GM23338 (cell line): ENCODE measurements around the gene FZD7. TPM values are rescaled to one million over a fixed set of nuclear protein-coding genes. Genes with fewer than 3 reads are reported as not detected.
A peak's percentile ranks its signal among the peaks of the same experiment; 100 is the strongest.

Source experiments
- ATAC-seq: fragments of 200-7000 bp; cut with Tn5 transposase; 3 replicates; pipeline ENCODE4 v1.9.1; 2020
- DNase-seq: peaks from one replicate; pipeline ENCODE4 v3.0.0-alpha.2; 2015; ENCODE audit warnings: low spot score
- H2AFZ ChIP-seq: fragments of 200-600 bp; sonication (generic); 2 replicates; pipeline ENCODE4 v1.8.0; 2016; ENCODE audit warnings: antibody characterized with exemption, mild to moderate bottlenecking, moderate library complexity
- H3F3A ChIP-seq: fragments of 200-600 bp; sonication (generic); replicated peaks from 2 replicates; pipeline ENCODE4 v1.8.0; 2017; ENCODE audit warnings: antibody characterized with exemption, mixed run types, low read depth
- H3K27ac ChIP-seq: fragments of 200-600 bp; sonication (generic); 2 replicates; pipeline ENCODE4 v1.6.1; 2016; ENCODE audit warnings: low read depth
- H3K27me3 ChIP-seq: fragments of 200-600 bp; sonication (generic); 2 replicates; pipeline ENCODE4 v1.8.0; 2016; ENCODE audit warnings: mild to moderate bottlenecking, mixed run types, moderate library complexity; ENCODE audit not compliant: insufficient read depth
- H3K36me3 ChIP-seq: fragments of 200-600 bp; sonication (generic); 2 replicates; pipeline ENCODE4 v1.8.0; 2016; ENCODE audit warnings: mild to moderate bottlenecking; ENCODE audit not compliant: insufficient read depth
- H3K4me1 ChIP-seq: fragments of 200-600 bp; sonication (generic); 2 replicates; pipeline ENCODE4 v1.8.0; 2016; ENCODE audit warnings: mild to moderate bottlenecking, moderate library complexity; ENCODE audit not compliant: insufficient read depth
- H3K4me2 ChIP-seq: fragments of 200-600 bp; sonication (generic); 2 replicates; pipeline ENCODE4 v1.7.1; 2017; ENCODE audit warnings: mixed run types
- H3K4me3 ChIP-seq: fragments of 200-600 bp; sonication (generic); 2 replicates; pipeline ENCODE4 v1.6.1; 2016; ENCODE audit warnings: mixed run types
- H3K79me2 ChIP-seq: fragments of 200-600 bp; sonication (generic); replicated peaks from 2 replicates; pipeline ENCODE4 v1.8.0; 2017; ENCODE audit warnings: mild to moderate bottlenecking; ENCODE audit not compliant: insufficient read depth
- H3K9me2 ChIP-seq: fragments of 200-600 bp; sonication (generic); 2 replicates; pipeline ENCODE4 v1.8.0; 2017; ENCODE audit not compliant: insufficient read depth
- H4K20me1 ChIP-seq: fragments of 200-600 bp; sonication (generic); replicated peaks from 2 replicates; pipeline ENCODE4 v1.8.0; 2017; ENCODE audit warnings: mild to moderate bottlenecking; ENCODE audit not compliant: insufficient read depth
- H3K27ac Mint-ChIP-seq: 2 replicates; pipeline ENCODE4 v1.8.0; 2020; ENCODE audit warnings: inconsistent platforms, mild to moderate bottlenecking, moderate library complexity, mixed read lengths
- H3K27me3 Mint-ChIP-seq: 3 replicates; pipeline ENCODE4 v1.8.0; 2022; ENCODE audit warnings: low read depth, mild to moderate bottlenecking, moderate library complexity, mixed read lengths, inconsistent platforms; ENCODE audit not compliant: insufficient read depth, poor library complexity
- H3K36me3 Mint-ChIP-seq: 3 replicates; pipeline ENCODE4 v1.8.0; 2021; ENCODE audit warnings: low read depth, mild to moderate bottlenecking, inconsistent platforms, moderate library complexity, mixed read lengths
- H3K4me1 Mint-ChIP-seq: 3 replicates; pipeline ENCODE4 v1.8.0; 2020; ENCODE audit warnings: mild to moderate bottlenecking, inconsistent platforms, mixed read lengths
- H3K4me3 Mint-ChIP-seq: 3 replicates; pipeline ENCODE4 v1.8.0; 2021; ENCODE audit warnings: moderate library complexity, mild to moderate bottlenecking, inconsistent platforms, mixed read lengths
- H3K9me3 Mint-ChIP-seq: 3 replicates; pipeline ENCODE4 v1.8.0; 2020; ENCODE audit warnings: moderate library complexity, mild to moderate bottlenecking, inconsistent platforms, mixed read lengths
- CREB1 ChIP-seq: fragments of 250-450 bp; sonication (Bioruptor Pico); IDR thresholded peaks from 2 replicates; pipeline ENCODE4 v1.5.0; 2020; ENCODE audit warnings: low read depth, mild to moderate bottlenecking, moderate library complexity
- CTCF ChIP-seq, 2 experiments: fragments of 200-600 bp in 1 of 2; sonication (generic) in 1 of 2; conservative IDR thresholded peaks; 2 replicates each; pipeline versions ENCODE4 v1.5.1 to v1.6.1; 2016 to 2017; ENCODE audit warnings: antibody characterized with exemption in 2 of 2, low read depth in 2 of 2, mild to moderate bottlenecking in 2 of 2, moderate library complexity in 1 of 2
- ETS1 ChIP-seq: IDR thresholded peaks from 2 replicates; pipeline ENCODE4 v1.6.1; 2016; ENCODE audit warnings: antibody characterized with exemption
- EZH2 ChIP-seq: fragments of 200-600 bp; sonication (generic); IDR thresholded peaks from one replicate; pipeline ENCODE4 v1.8.0; 2017; ENCODE audit warnings: antibody characterized with exemption, mild to moderate bottlenecking, low read depth; ENCODE audit not compliant: unreplicated experiment
- EZH2phosphoT487 ChIP-seq: fragments of 200-600 bp; sonication (generic); IDR thresholded peaks from one replicate; pipeline ENCODE4 v1.8.1; 2018; ENCODE audit warnings: antibody characterized with exemption; ENCODE audit not compliant: unreplicated experiment
- JUNB ChIP-seq: IDR thresholded peaks from one replicate; pipeline ENCODE4 v1.6.1; 2016; ENCODE audit warnings: antibody characterized with exemption; ENCODE audit not compliant: unreplicated experiment
- NANOG ChIP-seq: IDR thresholded peaks from 2 replicates; pipeline ENCODE4 v1.6.1; 2016; ENCODE audit warnings: antibody characterized with exemption, borderline replicate concordance
- POLR2AphosphoS5 ChIP-seq: IDR thresholded peaks from 2 replicates; pipeline ENCODE4 v1.6.1; 2016; ENCODE audit warnings: antibody characterized with exemption, low read depth
- REST ChIP-seq: IDR thresholded peaks from one replicate; pipeline ENCODE4 v1.6.1; 2018; ENCODE audit warnings: antibody characterized with exemption; ENCODE audit not compliant: unreplicated experiment
- STAT1 ChIP-seq: IDR thresholded peaks from one replicate; pipeline ENCODE4 v1.6.1; 2016; ENCODE audit warnings: antibody characterized with exemption; ENCODE audit not compliant: unreplicated experiment
- ZNF114 ChIP-seq: fragments of 250-450 bp; sonication (Bioruptor Pico); IDR thresholded peaks from 2 replicates; pipeline ENCODE4 v1.5.0; 2020; ENCODE audit warnings: mild to moderate bottlenecking, moderate library complexity
- ZNF331 ChIP-seq: fragments of 250-450 bp; sonication (Bioruptor Pico); IDR thresholded peaks from 2 replicates; pipeline ENCODE4 v1.5.0; 2020; ENCODE audit warnings: low read depth, mild to moderate bottlenecking, moderate library complexity
- ZNF462 ChIP-seq: fragments of 250-450 bp; sonication (Bioruptor Pico); IDR thresholded peaks from 2 replicates; pipeline ENCODE4 v1.5.0; 2020; ENCODE audit warnings: mild to moderate bottlenecking, moderate library complexity
- polyA plus RNA-seq: library from polyadenylated mRNA; unstranded; fragments of >200 nt; fragmentation: Nextera tagmentation; extraction: Ambion mirVana; gene quantifications from 2 replicates; pipeline ENCODE4 v1.2.1, GENCODE V29; 2016
- total RNA-seq: library from RNA; depleted of rRNA; stranded (reverse); fragments of >200 nt; shearing (Covaris generic); gene quantifications from 2 replicates; pipeline ENCODE4 v1.2.3, GENCODE V29; 2014

Gene FZD7
- total and polyA plus RNA-seq, 2 experiments from 2014 or later = 164 to 435 TPM

- Mint-ChIP-seq H3K9me3 (no peaks in the 10 kb centered on the region), H3K4me1 (peaks cover 24% of the 10 kb centered on the region), H3K27me3 (peaks cover 13% of the 10 kb centered on the region), H3K36me3 (no peaks in the 10 kb centered on the region), H3K27ac (no peak overlapping the region), H3K4me3 (no peak overlapping the region)
- DNase-seq = no peak
- TF ChIP-seq JUNB (no peak), ZNF114 (CRISPR knock-in tag) (no peak), EZH2phosphoT487 (no peak), EZH2 (no peak), ZNF331 (CRISPR knock-in tag) (no peak), ETS1 (no peak), NANOG (no peak), ZNF462 (CRISPR knock-in tag) (no peak), REST (no peak), CTCF (conservative IDR thresholded peaks at IDR 0.05; ENCODE audit: low read depth in 2 of 2) (no peak), POLR2AphosphoS5 (no peak), CREB1 (CRISPR knock-in tag) (no peak), STAT1 (no peak)
- Histone ChIP-seq H3K4me3 (no peak overlapping the region), H3K27ac (no peak overlapping the region), H3K4me2 (no peak overlapping the region), H3K36me3 (no peaks in the 10 kb centered on the region; the same call in 1 of the 2 replicates), H3K27me3 (no peaks in the 10 kb centered on the region), H3K4me1 (peaks cover 13% of the 10 kb centered on the region), H3K9me2 (no peaks in the 10 kb centered on the region), H3K79me2 (no peaks in the 10 kb centered on the region), H2AFZ (peak overlapping the region; percentile 76; the same call in 1 of the 2 replicates), H3F3A (no peaks in the 10 kb centered on the region; the same call in 1 of the 2 replicates), H4K20me1 (no peaks in the 10 kb centered on the region)
- no peak for ATAC-seq
Measured at GRCh38 chr2:201985728-201986462, 47.8 kb upstream of the FZD7 start.
